ENCODE measurements around the gene COL6A1.

DNA sequence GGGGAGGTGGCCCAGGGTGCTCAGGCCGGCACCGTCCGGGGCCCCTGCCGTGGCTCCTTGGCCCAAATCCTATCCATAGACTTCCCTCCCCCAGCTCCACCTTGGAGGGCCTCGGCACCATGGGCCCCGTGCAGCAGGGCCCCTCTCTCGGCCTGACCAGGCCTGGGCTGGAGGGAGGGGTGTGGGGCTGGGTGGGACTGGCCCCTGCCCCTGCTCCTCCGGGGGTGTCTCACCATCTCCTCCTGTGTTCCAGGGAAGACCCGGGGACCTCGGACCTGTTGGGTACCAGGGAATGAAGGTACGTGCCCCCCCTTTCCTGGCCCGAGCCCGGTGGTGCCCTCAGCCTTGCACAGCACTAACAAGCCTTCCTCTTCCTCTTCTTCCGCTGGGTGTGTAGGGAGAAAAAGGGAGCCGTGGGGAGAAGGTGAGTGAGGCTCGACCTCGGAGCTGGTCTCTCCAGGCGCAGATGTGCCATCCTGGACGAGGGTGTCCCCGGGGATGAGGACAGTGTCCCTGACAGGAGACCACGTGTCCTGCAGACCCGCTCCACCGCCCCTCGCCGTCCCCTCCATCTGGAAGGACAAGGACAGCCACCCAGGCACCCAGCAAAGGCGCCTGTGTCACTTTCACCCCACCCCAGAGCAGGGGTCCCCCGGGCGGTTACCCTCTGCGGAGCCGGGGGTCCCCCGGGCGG is 7.9 kb downstream of the COL6A1 start:
- TF ChIP-seq POLR2A (IDR thresholded peaks at IDR 0.05; ENCODE audit: low read depth, low read length), result no peak
- TF ChIP-seq POLR2AphosphoS5 (IDR thresholded peaks at IDR 0.05; ENCODE audit: low read depth, low read length), result no peak
